Tibial nerve (tissue), 4 donors: ENCODE data around the gene C12orf43. TPM values are rescaled to one million over a fixed set of nuclear protein-coding genes. Genes with fewer than 3 reads are reported as not detected.

Source experiments
- DNase-seq, 2 donors: peaks; one replicate each; pipeline ENCODE4 v3.0.0-alpha.2; 2019; ENCODE audit warnings: low spot score in 2 of 2
- H3K27ac ChIP-seq, 4 donors: fragments of 200-600 bp; sonication (generic) in 3 of 4; one replicate each; pipeline ENCODE4 v1.5.1; 2017 to 2019; ENCODE audit warnings: mild to moderate bottlenecking in 1 of 4
- H3K27me3 ChIP-seq, 2 donors: fragments of 200-600 bp; sonication (generic) in 1 of 2; one replicate each; pipeline versions ENCODE4 v1.5.1 to v1.6.0; 2017 to 2019
- H3K36me3 ChIP-seq, 3 donors: fragments of 200-600 bp; sonication (generic); one replicate each; pipeline ENCODE4 v1.5.1; 2018 to 2019
- H3K4me1 ChIP-seq, 4 donors: fragments of 200-600 bp; sonication (generic) in 3 of 4; one replicate each; pipeline ENCODE4 v1.5.1; 2017 to 2019
- H3K4me3 ChIP-seq, 4 donors: fragments of 200-600 bp; sonication (generic) in 3 of 4; one replicate each; pipeline ENCODE4 v1.5.1; 2017 to 2019; ENCODE audit warnings: mild to moderate bottlenecking in 1 of 4, moderate library complexity in 1 of 4
- H3K9me3 ChIP-seq, 4 donors: fragments of 200-600 bp; sonication (generic) in 3 of 4; one replicate each; pipeline ENCODE4 v1.5.1; 2017 to 2019
- CTCF ChIP-seq, 5 experiments: fragments of 200-600 bp in 3 of 5; fragments of 450-650 bp in 2 of 5; sonication (generic) in 3 of 5; IDR thresholded peaks; one replicate each; pipeline ENCODE4 v1.5.1; 2016 to 2019; ENCODE audit warnings: antibody characterized with exemption in 5 of 5, mild to moderate bottlenecking in 3 of 5, moderate library complexity in 2 of 5
- EP300 ChIP-seq, 2 donors: sonication (generic); formaldehyde crosslinking; IDR thresholded peaks; one replicate each; pipeline ENCODE4 v1.6.1; 2017; ENCODE audit warnings: antibody characterized with exemption in 2 of 2, mild to moderate bottlenecking in 1 of 2
- POLR2A ChIP-seq, 2 donors: fragments of 450-650 bp; IDR thresholded peaks; one replicate each; pipeline ENCODE4 v1.6.1; 2017; ENCODE audit warnings: antibody characterized with exemption in 2 of 2, mild to moderate bottlenecking in 2 of 2, moderate library complexity in 2 of 2
- WGBS, 2 donors: methylation state at CpG; one replicate each; pipeline ENCODE4 v1.1.5; 2018; 5-methylcytosine and 5-hydroxymethylcytosine counted together
- total RNA-seq, 4 donors: library from RNA; depleted of rRNA; stranded (reverse); fragments of >200 nt; gene quantifications; one replicate each; pipeline ENCODE4 v1.1.0, GENCODE V29; 2016

The C12orf43 gene
- total RNA-seq, 4 donors from 2014 or later = 15.0 to 29.7 (median 20.6) TPM

GRCh38 chr12:121018860-121019617 is 2.8 kb upstream of the C12orf43 start:
- DNase-seq = no peak
- TF ChIP-seq EP300 (IDR thresholded peaks at IDR 0.05) (no peak), POLR2A (IDR thresholded peaks at IDR 0.05) (no peak), CTCF (IDR thresholded peaks at IDR 0.05) (no peak)
- Histone ChIP-seq H3K4me3 (no peak overlapping the region), H3K27me3 (no peaks in the 10 kb centered on the region), H3K9me3 (no peaks in the 10 kb centered on the region), H3K27ac (no peak overlapping the region), H3K36me3 (no peaks in the 10 kb centered on the region), H3K4me1 (peaks cover 0 to 15% (median 5%) of the 10 kb centered on the region in 4 donors)
- 85 to 89% methylated on average over 2 of the region's 2 CpGs for WGBS, 2 donors

GRCh38 chr12:121017966-121018491 is 1.7 kb upstream of the C12orf43 start:
- no peak for TF ChIP-seq POLR2A (IDR thresholded peaks at IDR 0.05)
- H3K27ac ChIP-seq = no peak overlapping the region
- 86 to 94% methylated on average over 15 of the region's 15 CpGs for WGBS, 2 donors
- H3K4me1 ChIP-seq = peaks cover 0 to 15% (median 5%) of the 10 kb centered on the region in 4 donors
- no peak for DNase-seq
- peaks cover 0 to 6% (median 0%) of the 10 kb centered on the region in 3 donors for H3K36me3 ChIP-seq
- H3K27me3 ChIP-seq = no peaks in the 10 kb centered on the region
- H3K4me3 ChIP-seq = no peak overlapping the region
- no peaks in the 10 kb centered on the region for H3K9me3 ChIP-seq

- Histone ChIP-seq H3K9me3 (no peaks in the 10 kb centered on the region), H3K36me3 (peaks cover 0 to 44% (median 13%) of the 10 kb centered on the region in 3 donors), H3K4me3 (no peak overlapping the region), H3K27me3 (no peaks in the 10 kb centered on the region), H3K27ac (no peak overlapping the region), H3K4me1 (peaks cover 0 to 15% (median 5%) of the 10 kb centered on the region in 4 donors)
- no peak for DNase-seq
- 77 to 78% methylated on average over 3 of the region's 3 CpGs for WGBS, 2 donors
- TF ChIP-seq CTCF (IDR thresholded peaks at IDR 0.05) (no peak), EP300 (IDR thresholded peaks at IDR 0.05) (no peak), POLR2A (IDR thresholded peaks at IDR 0.05) (no peak)
Observed at GRCh38 chr12:121013715-121014114, 2.6 kb downstream of the C12orf43 start.

GRCh38 chr12:121011820-121012219 is 4.5 kb downstream of the C12orf43 start:
- Histone ChIP-seq H3K36me3 (peaks cover 0 to 63% (median 13%) of the 10 kb centered on the region in 3 donors), H3K27me3 (no peaks in the 10 kb centered on the region), H3K4me3 (no peak overlapping the region), H3K4me1 (peaks cover 0 to 15% (median 5%) of the 10 kb centered on the region in 4 donors), H3K27ac (no peak overlapping the region), H3K9me3 (no peaks in the 10 kb centered on the region)
- no peak for DNase-seq
- TF ChIP-seq EP300 (IDR thresholded peaks at IDR 0.05) (no peak), CTCF (IDR thresholded peaks at IDR 0.05) (no peak), POLR2A (IDR thresholded peaks at IDR 0.05) (no peak)
- 84 to 86% methylated on average over 6 of the region's 6 CpGs for WGBS, 2 donors

- Histone ChIP-seq H3K4me3 (no peak overlapping the region), H3K27ac (no peak overlapping the region)
Observed at GRCh38 chr12:121010860-121011259, 5.4 kb downstream of the C12orf43 start.

More at GRCh38 chr12:121010860-121011259, 5.4 kb downstream of the C12orf43 start:
- DNase-seq = no peak
- H3K36me3 ChIP-seq = peaks cover 0 to 73% (median 13%) of the 10 kb centered on the region in 3 donors
- peaks cover 0 to 12% (median 5%) of the 10 kb centered on the region in 4 donors for H3K4me1 ChIP-seq
- 93 to 95% methylated on average over 7 to 8 of the region's 8 CpGs for WGBS, 2 donors
- TF ChIP-seq POLR2A (IDR thresholded peaks at IDR 0.05) = no peak
- TF ChIP-seq EP300 (IDR thresholded peaks at IDR 0.05) = no peak
- TF ChIP-seq CTCF (IDR thresholded peaks at IDR 0.05) = no peak
- H3K9me3 ChIP-seq = no peaks in the 10 kb centered on the region
- no peaks in the 10 kb centered on the region for H3K27me3 ChIP-seq
